Stimulated activated CD4-positive, alpha-beta T cell treated with anti-CD3 and anti-CD28 coated beads, Interleukin-15, amount 100 ng/mL, for 1 hour (primary cell): Measurements from ENCODE around the gene CTSA.

Source experiments
- DNase-seq, 2 donors: peaks; one replicate each; pipeline ENCODE4 v3.0.0-alpha.2; 2020; ENCODE audit warnings: low read depth in 1 of 2, low spot score in 1 of 2

CTSA gene

GRCh38 chr20:45937765-45938164 lies 46.6 kb downstream of the CTSA start:
- DNase-seq: no peak

- no peak for DNase-seq
Measured at GRCh38 chr20:45938727-45939438, 47.7 kb downstream of the CTSA start.

- DNase-seq: no peak
Measured at GRCh38 chr20:45940053-45940452, 48.9 kb downstream of the CTSA start.

GRCh38 chr20:45940469-45940868 lies 49.3 kb downstream of the CTSA start:
- DNase-seq: no peak

- no peak for DNase-seq
Measured at GRCh38 chr20:45943613-45944012, 52.5 kb downstream of the CTSA start.

GRCh38 chr20:45944151-45944964 lies 53.2 kb downstream of the CTSA start:
- DNase-seq: no peak

GRCh38 chr20:45944965-45945677 lies 54.0 kb downstream of the CTSA start:
- DNase-seq: no peak

- DNase-seq: no peak
Measured at GRCh38 chr20:45945678-45946148, 54.6 kb downstream of the CTSA start.

GRCh38 chr20:45946149-45946970 lies 55.2 kb downstream of the CTSA start:
- DNase-seq: no peak

GRCh38 chr20:45947110-45947866 lies 56.2 kb downstream of the CTSA start:
- DNase-seq: no peak

GRCh38 chr20:45948261-45948733 lies 57.2 kb downstream of the CTSA start:
- no peak for DNase-seq
